Right lobe of liver (tissue), 4 donors: ENCODE results near the gene MYO1C.

ENCODE experiments used
- POLR2A ChIP-seq: fragments of 450-650 bp; IDR thresholded peaks from one replicate; pipeline ENCODE4 v1.6.1; 2017; ENCODE audit warnings: antibody characterized with exemption, mild to moderate bottlenecking
- TF ChIP-seq, protein P1 (sequence below), 4 donors: fragments of 200-600 bp in 3 of 4; fragments of 450-650 bp in 1 of 4; IDR thresholded peaks; one replicate each; pipeline versions ENCODE4 v1.5.1 to v1.8.0; 2016 to 2022; ENCODE audit warnings: antibody characterized with exemption in 4 of 4, mild to moderate bottlenecking in 2 of 4
- donor health status: DM: no; HTN: no; CAD: no.
- donor health status: DM: no; HTN: no; CAD: no.
- donor health status: DM: no; HTN: yes; CAD: no.

DNA sequence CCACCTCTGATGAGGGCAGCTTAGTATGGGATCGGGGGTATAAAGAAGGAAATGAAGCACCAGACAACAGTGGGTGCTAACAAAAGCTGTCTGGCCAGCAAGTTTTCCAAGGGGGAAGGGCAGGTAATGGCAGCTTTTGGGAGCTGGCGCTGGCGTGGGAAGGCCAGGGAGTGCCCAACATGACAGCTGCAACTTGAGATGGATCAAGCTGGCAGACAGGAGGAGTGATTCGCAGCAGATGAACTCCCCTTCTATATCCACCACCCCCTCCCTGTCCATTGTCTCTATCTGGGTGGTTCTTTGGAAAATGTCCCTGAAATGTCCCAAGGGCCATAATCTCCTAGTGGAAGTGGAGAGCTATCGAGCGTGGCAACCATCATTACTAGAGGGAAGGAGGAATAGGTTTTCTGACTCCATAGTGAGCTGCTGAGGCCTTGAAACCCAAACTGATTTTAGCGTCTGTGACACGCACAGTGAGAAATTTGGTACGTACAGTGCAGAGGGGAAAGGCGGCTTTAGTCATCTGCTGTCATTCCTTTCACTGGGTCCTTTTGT, 28.7 kb upstream of the MYO1C start:
- TF ChIP-seq, protein P1, sequence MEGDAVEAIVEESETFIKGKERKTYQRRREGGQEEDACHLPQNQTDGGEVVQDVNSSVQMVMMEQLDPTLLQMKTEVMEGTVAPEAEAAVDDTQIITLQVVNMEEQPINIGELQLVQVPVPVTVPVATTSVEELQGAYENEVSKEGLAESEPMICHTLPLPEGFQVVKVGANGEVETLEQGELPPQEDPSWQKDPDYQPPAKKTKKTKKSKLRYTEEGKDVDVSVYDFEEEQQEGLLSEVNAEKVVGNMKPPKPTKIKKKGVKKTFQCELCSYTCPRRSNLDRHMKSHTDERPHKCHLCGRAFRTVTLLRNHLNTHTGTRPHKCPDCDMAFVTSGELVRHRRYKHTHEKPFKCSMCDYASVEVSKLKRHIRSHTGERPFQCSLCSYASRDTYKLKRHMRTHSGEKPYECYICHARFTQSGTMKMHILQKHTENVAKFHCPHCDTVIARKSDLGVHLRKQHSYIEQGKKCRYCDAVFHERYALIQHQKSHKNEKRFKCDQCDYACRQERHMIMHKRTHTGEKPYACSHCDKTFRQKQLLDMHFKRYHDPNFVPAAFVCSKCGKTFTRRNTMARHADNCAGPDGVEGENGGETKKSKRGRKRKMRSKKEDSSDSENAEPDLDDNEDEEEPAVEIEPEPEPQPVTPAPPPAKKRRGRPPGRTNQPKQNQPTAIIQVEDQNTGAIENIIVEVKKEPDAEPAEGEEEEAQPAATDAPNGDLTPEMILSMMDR (IDR thresholded peaks at IDR 0.05): no peak
- no peak for TF ChIP-seq POLR2A
